Measurements from ENCODE around the gene CLCN7.

GRCh38 chr16:1487395-1488053 is 12.7 kb upstream of the CLCN7 start:
- TF ChIP-seq, protein P1, sequence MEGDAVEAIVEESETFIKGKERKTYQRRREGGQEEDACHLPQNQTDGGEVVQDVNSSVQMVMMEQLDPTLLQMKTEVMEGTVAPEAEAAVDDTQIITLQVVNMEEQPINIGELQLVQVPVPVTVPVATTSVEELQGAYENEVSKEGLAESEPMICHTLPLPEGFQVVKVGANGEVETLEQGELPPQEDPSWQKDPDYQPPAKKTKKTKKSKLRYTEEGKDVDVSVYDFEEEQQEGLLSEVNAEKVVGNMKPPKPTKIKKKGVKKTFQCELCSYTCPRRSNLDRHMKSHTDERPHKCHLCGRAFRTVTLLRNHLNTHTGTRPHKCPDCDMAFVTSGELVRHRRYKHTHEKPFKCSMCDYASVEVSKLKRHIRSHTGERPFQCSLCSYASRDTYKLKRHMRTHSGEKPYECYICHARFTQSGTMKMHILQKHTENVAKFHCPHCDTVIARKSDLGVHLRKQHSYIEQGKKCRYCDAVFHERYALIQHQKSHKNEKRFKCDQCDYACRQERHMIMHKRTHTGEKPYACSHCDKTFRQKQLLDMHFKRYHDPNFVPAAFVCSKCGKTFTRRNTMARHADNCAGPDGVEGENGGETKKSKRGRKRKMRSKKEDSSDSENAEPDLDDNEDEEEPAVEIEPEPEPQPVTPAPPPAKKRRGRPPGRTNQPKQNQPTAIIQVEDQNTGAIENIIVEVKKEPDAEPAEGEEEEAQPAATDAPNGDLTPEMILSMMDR (conservative IDR thresholded peaks at IDR 0.05; ENCODE audit: low read length): no peak
- TF ChIP-seq EZH2phosphoT487 (IDR thresholded peaks at IDR 0.05; ENCODE audit: borderline replicate concordance, low read depth, low read length): no peak
